ENCODE results near the gene ATRIP. TPM values are rescaled to one million over a fixed set of nuclear protein-coding genes. Genes with fewer than 3 reads are reported as not detected.

ATRIP gene
- total RNA-seq, 1 donor from 2014 or later: 10.4 TPM

DNA sequence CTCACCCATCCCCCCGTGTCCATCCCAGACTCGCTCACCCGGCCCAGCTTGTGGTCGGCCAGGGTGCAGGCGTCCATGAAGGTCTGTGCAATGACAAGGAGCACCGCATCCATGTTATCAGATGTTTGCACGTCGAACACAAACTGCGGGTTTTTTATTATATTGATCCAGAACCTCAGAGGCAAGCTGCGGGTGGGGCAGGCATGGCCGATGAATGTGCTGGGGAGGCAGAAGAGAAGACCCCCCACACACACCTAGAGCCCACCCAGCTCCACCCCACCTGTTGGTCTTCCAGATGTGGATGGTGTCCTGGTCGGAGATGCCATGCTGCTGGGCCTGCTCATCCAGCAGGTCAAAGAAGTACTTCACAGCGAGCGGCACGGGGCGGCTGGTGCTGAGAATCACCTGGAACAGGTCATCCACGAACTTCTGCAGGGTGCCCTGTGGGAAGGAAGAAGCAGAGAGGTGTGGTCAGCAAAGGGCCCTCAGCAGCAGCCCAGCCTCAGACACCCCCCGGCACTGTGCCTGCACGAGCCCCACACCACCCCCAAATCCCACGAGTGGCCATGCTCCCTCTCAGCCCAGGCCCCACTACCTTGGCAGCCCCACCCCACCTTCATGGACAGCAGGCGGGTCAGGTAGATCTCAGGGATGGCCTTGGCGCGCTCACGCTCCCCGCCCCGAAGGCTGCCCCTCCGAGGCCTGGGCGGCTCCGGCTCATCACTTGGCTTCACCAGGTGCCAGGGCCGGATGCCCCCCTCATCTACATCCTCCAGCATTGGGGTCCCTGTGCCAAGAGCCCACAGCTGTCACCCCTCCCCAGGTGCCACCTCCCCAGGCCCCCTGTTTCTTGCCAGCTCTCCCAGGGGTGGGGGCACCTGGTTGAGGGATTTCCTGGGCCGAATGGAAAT, 37.0 kb upstream of the ATRIP start:
- no peak for DNase-seq (ENCODE audit: low read depth)

DNA sequence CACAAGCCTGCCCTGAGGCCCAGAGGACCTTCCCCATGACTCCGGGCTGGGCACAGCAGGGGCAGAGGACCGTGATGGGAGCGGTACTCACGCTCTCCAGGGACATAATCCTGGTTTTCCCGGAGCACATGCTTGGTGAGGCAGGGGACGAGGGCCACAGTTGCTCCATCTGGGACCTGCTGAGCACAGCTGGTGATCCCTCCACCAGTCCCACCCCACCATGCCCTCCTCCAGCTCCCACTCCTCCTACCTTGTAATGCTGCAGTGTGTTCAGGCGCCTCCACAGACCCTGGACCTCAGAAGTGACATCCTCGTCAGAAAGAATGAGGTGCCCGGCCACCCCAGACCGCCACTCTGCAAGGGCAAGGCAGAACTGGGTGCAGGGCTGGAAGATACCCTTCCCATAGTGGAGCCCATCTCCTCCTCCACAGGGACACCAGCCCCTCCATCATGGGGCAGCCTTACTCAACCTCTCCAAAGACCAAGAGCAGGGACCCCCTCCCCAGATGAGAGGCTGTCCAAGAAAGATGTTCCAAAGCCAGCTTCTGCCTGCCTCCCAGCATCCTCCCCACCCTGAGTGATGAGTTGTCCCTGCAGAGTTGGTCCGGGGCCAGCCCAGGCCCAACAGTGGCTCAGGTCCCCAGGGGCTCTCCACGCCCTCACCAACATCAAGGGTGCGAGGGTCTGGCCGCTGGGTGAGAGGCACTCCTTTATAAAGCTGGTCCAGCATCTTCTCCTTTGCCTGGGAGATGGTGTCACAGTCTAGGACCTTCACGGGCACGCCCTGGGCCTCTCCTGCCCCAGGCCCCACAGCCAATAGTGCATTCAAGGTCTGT, 36.1 kb upstream of the ATRIP start:
- DNase-seq (ENCODE audit: low read depth): no peak

DNA sequence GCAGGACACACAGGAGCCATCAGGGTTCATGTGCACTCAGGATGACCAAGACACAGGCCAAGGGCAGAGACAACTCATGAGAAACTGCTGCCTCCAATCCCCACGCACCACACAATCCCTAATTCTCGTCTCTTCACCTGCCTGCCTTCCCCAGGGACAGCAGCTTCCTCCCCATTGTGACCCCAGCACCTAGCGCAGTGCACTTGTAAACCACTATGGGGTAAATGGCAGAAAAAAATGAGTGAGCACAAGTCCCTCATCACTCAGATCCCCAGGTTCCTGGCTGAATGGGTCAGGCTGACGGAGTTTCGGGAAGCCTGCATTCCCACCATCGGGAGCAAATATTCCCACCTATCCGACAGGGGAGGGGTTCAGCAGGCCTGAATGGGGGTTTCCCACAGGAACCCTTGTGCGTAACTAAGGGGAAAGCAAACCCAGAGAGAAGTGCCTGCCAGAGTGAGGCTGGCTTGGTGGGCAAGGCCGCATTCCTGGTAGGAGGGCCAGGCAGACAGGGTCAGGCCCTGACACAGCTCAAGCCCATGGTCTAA, 35.4 kb upstream of the ATRIP start:
- DNase-seq (ENCODE audit: low read depth): no peak

DNA sequence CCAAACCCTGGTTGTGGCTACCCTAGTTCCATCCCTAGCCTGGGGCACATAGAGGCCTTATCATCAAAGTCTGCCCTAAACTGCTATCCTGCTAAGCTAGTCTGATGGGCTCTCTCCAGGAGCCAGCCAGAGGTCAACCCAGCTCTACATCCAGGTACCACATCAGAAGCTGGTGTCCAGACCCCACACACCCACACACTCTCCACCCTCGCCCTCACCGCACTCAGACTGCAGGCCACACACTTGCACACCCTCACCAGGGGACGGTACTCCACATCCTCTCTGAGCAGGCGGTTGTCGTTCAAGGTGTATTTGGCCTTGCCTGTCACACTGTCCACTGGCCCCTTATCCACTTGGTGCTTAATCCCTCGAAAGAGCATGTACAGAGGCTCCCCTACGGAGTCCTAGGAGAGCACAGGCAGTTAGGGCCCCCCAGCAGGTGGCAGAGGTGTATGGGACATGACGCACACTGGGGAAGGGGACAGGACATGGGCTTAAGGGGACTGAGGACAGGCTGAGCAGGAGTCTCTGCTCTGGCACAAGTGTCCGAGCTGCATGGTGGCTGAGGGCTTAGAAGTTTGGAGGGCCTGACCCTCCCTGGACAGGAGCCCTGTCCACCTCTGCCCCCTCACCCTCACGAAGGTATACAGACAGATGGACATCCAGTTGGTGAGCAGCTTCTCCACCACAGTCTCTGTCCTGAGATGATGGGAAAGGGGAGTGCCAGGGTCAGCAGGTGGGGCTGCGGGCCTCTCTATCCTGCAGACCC, 34.7 kb upstream of the ATRIP start:
- no peak for DNase-seq (ENCODE audit: low read depth)

DNA sequence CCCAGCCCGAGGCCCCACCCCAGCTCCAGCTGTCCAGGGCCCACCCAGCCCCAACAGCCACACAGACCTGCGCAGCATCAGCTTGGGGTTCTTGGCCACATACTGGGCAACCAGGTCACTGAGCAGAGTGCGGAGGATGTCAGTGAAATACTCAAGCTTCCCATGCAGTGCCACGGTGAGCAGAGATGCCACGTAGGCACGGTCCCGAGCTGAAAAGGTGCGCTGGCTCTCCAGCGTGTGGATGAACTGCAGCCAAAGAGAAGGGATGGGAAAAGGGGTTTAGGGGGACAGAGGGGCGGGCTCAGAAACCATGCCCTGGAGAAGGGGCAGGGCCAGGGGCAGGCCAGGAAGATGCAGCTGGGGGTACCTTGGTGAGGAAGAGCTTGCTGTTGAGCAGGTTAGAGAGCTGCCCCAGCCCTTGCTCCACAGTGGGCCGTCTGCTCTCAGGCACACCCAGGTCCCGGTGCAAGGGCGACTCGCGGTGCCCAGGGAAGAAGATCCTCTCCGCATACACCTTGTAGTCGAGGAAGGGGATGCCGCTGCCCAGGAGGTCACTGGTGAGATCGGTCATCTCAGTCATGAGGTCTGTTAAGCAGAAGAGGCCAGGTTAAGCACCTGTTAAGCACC, 34.0 kb upstream of the ATRIP start:
- DNase-seq (ENCODE audit: low read depth): no peak

DNA sequence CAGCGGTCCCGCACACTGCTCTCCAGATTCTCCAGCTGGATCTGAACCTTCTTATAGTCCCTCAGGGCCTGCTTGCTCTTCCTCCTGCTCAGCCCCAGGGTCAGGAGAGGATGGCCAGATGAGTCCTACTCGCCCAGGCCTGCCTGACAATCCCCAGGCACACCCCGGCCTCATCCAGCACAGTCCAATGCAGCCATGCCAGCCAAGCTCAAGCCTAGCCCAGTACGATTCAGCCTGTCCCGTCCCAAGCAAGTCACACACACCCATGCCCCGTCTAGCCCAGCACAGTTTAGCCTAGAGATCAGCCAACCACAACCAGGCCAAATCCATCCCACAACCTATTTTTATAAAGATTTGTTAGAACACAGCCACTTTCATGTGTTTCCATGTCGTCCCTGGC, 33.5 kb upstream of the ATRIP start:
- no peak for DNase-seq (ENCODE audit: low read depth)

DNA sequence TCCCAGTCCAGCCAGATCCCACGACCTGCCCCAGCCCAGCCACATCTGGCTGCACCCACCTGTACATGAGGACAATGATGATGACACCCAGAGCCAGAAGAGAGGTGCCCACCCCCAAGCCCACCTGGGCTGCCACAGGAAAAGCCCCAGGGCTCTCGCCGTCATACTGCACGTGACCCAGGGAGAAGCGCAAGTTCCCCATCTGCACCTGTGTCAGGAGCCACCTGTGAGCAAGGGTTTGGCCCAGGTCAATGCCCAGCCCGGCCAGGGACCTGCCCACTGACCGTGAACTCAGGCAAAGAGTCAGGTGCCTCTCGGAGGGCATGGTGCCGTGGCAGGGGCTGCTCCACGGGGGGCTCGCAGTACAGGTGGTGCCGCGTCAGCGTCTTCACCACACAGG, 32.9 kb upstream of the ATRIP start:
- no peak for DNase-seq (ENCODE audit: low read depth)

DNA sequence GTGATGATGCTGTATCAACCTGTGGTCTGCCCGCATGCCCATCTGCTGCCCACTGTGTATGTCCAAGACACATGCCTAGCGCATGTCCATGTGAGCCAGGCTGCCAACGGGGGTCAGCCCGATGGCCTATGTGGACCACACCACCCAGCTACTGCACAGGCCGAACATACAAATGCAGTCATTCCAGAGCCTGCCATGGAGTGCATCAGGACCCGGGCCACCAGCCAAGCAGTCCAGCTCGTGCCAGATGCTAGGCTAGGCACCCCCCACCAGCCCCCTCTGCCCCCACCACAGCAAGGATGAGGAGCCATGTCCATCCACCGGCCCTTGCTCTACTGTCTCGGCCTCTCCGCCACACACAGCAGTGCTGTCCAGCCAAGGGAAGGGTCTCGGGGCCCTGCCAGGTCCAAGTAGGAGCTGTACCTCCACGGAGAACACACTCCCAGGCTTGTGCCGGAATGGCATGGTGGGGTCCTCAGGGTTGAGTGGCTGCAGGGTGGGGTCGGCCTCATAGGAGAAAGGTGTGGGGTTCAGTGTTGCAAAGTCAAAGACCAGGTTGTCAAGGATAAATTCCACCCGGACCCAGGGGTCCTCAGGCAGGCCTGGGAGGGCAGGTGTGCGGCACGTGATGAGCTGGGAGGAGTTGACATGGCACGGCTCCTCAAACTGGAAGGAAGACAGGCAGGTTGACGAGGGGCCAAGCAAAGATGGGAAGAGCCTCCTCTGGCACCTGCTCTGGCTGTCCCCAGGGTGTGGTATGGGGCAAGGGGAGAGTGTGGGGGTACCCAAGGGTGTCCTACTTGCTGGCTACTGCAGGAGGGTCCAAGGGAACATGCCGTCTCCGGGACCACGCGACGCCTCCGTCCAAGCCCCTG, 31.9 kb upstream of the ATRIP start:
- no peak for DNase-seq (ENCODE audit: low read depth)

DNA sequence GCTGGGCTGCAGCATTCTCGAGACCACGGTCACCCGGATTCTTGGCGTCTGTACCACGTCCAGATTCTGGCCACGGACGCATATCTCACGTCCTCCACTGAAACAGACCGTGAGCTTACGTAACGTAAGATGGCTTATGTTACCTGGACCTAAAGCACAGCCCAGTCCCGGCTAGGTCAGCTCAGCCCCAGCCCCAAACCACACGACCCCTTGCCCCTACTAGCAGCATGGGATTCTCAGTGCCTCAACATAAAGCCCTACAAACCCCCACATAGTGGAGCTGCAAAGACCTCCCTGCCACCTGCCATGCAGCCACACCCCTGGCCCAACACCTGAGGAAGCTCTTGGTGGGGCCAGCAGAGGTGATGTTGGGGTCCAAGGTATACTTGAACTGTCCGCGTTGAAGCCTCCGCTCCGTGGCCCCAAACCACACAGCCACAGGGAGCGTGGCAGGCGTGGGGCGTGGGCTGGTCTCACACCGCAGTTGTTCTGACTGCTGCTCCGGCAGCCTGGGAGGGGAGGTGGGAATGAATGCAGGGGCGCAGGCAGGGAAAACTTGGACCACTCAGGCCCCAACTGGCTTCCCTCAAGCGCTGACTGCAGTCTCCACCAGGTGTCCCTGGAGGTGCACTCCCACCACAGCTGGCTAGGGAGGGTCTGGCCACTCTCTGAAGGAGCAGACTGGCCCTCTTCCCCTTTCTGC, 31.1 kb upstream of the ATRIP start:
- DNase-seq (ENCODE audit: low read depth): no peak

DNA sequence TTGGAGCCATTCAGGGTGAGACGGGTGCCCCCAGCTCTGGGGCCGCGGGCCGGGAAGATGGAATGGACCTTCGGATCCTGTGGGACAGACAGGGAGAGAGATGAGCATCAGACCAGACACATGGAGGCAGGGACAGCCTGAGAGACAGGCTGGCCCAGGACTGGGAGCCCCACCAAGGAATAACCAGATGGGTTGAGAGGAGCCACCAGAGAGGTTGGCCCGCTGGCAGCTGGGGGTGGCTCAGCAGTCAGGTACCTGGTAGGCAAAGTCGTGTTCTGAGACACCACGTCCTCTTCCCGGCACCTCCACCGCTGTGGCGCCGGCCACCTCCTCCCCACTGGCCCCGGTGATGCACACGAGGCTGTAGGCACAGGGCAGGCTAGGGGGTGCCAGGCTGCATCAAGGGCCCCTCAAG, 30.4 kb upstream of the ATRIP start:
- no peak for DNase-seq (ENCODE audit: low read depth)

DNA sequence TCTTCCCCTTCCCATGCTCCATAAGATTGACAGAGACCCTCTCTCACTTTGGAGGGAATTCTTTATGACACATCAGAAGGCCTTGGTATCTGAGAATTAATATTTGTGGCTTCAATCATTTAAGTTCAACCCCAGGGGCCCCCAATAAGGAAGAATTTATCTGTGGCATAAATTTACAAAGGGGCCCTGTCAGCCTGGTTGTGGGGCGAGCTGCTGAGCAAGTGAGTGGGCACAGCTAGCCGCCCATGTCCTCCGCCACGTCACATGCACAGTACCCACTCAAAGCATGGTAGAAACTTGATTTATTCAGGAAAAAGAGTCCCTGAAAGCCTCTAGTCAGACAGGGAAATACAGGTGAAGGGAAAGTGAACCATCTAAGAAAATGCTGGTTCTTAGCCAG, 30.0 kb upstream of the ATRIP start:
- DNase-seq (ENCODE audit: low read depth): no peak

DNA sequence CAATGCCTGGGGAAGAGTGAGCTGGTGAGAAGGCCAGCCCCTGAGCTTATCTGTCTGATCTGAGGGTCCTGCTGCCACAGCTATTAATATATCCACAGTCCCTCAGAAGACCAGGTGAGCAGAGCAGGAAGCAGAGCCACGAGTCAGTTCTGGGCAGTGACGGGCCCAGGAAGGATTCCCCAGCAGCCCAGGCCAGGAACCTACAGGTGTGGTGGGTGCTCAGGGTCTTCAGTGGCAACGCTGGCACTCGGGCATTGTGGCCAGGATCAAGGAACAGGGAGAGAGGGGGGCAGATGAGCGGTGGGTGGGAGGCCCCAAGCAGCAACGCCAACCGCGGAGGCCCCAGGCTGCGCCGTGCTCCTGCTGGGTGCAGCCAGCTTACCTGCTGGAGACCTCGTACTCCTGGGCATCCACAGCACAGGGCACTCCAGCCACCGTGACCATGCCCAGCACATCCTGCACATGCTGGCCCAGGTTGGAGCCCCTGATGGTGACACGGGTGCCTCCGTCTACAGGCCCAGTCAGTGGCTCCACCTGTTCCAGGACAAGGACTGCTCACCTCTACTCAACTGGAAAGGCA, 28.9 kb upstream of the ATRIP start:
- no peak for DNase-seq (ENCODE audit: low read depth)

DNA sequence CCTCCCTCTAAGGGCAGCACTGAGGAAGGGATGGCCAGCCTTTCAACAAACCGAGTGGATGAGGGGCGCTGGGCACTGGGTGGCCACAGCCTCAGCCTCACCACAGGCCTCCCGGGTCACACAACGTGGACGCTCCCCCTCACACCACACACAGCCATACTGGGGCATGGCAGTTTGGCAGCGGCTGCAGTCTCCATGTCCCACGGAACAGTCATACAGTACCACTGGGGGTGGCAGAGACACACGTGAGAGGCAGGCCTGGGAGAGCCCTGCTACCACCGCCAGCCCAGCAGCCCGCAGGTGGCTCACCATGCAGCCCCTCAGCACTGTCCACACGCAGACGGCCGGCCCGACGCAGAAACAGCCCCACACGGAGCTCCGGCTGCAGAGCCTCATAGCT, 28.4 kb upstream of the ATRIP start:
- no peak for DNase-seq (ENCODE audit: low read depth)

DNA sequence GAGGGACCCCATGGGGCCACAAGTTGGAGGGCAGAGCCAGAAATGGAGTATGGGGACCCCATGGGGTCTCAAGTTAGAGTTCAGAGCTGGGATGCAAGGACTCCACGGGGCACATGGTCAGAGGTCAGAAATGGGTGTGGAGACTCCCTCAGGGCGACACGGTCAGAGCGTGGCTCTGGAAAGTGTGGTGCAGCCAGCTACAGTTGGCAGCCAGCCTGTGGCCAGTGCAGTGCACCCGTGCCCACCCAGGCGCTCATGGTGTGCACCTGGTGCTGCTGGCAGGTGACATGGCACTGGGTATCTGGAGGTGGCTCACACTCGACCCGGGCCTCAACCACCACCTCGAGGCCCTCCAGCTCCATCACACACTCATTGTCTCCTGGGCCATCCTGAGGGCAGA, 27.9 kb upstream of the ATRIP start:
- DNase-seq (ENCODE audit: low read depth): no peak

DNA sequence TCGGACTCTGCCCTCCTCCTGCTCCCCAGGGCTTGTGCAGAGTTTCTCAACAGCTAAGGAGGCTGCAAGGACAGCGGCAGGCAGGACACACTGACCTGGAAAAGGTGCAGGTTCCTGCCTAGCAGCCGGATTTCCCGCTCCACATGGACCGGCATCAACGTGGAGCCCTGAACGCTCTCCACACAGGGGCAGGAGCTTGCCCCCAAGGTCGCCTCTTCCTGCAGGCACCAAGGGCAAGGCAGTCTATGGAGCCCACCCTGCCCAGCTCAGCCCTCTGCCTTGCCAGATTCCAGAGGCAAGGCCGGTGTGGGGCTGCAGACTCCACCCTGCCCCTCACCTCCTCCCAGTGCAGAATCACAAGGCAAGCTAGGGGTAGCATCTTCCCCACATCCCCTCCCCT, 27.4 kb upstream of the ATRIP start:
- no peak for DNase-seq (ENCODE audit: low read depth)

DNA sequence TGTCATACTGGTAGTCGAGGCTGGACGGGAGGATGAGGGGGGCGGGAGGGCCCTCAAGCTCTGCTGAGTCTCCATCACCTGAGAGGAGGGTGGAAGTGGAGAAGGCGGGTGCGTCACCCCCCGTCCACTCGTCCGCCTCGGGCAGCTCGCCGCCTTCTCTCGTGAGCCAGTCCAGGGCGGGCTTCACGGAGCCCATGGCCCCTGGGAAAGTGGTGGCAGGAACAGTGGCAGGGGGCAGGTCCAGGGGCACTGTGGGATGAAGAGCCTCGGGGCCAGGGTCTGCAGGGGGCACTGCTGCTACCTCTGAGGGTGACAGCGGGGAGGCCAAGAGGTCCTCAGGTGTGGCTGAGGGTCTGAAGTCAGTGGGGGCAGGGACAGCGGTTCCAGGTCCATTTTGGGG, 26.9 kb upstream of the ATRIP start:
- DNase-seq (ENCODE audit: low read depth): no peak

DNA sequence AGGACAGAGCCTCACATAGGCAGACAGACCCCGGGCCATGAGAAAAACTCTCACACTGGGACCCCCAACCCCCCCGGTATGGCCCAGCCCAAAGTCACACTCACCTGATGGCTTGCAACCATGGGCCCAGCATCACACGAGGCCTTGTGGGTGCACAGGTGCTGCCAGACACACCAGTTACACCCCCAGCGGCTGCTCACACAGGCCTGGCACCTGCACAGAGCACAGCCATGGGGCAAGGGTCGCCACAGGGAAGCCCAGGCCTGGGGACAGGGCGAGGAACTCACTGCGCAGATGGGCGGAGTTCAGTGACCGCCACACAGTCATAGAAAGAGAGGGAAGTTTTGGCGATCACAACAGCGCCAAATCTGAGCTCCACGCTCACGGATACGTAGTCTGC, 26.0 kb upstream of the ATRIP start:
- no peak for DNase-seq (ENCODE audit: low read depth)

DNA sequence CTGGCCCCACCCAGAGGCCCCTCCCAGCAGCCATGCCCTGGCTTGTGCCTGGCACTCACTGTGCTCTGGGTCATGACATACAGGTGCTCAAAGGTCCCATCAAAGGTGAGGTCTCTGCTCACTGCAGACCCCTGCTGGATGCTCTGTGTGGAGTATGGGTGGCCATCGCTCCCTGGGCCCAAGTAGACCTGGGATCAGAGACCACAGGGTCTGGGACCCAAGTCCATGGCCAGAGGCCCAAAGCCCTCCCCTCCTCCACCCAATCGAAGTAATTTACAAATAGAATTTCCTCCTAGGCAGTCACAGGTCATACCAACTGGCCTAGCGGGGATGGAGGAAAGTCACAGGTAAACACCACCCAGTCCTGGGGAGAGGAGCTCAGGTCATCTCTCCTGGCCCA, 24.3 kb upstream of the ATRIP start:
- no peak for DNase-seq (ENCODE audit: low read depth)

DNA sequence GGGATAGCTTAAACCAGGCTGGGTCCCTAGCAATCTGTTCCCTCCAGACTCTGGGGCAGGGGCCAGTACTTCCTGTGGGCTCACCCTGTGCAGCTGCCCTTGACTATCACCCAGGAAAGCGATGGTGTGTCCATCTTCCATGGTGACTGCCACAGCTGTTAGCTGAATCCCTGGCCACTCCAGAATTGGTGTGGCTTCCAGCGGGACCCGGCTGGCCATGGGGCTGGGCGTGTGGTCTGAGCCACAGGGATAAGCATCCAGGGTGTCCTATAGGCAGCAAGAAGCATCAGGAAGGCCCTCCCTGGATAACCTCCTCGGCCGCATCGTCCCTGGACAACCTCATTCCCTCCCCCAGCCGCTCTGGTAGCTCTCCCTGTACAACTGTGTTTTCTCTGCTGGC, 23.9 kb upstream of the ATRIP start:
- DNase-seq (ENCODE audit: low read depth): peak; percentile 97
